GM12873 (cell line): ENCODE results near the gene TNS4.

Experiments used
- TF ChIP-seq, protein P1 (sequence below): IDR thresholded peaks from 2 replicates; pipeline ENCODE4 v1.5.1; 2012; ENCODE audit warnings: low read depth, mild to moderate bottlenecking, moderate library complexity, low read length, control low read depth; ENCODE audit not compliant: insufficient read depth; ENCODE audit errors: missing control alignments

Gene TNS4

DNA sequence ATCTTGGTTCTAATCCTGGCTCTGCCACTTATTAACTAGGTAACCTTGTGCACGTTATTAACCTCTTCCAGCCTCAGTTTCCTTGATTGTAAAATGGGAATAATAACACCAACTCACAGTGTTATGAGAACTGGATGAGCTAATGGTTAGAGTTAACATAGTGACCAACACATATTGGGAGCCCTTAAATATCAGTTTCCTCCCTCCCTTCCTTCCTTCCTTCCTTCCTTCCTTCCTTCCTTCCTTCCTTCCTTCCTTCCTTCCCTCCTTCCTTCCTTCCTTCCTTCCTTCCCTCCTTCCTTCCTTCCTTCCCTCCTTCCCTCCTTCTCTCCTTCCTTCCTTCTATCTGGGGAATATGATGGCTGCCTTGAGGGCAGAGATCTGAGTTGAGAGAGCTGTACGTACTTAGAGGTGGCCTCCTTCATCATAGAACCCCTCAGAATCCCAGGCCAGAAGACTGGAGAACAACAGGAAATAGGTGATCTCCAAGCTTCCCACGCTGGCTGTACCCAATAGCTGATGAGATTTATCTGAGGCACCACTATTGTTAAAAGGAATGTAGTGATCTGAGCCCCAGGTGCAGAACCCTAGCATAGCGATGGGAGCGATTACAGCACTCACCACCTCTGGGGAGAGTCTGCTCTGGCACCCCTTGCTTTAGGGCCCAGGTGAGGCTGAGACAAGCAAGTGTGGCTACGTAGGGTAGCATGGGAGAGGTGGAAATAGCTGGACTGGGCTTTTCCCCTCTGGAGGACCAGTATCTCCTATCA, 37.7 kb upstream of the TNS4 start:
- TF ChIP-seq, protein P1, sequence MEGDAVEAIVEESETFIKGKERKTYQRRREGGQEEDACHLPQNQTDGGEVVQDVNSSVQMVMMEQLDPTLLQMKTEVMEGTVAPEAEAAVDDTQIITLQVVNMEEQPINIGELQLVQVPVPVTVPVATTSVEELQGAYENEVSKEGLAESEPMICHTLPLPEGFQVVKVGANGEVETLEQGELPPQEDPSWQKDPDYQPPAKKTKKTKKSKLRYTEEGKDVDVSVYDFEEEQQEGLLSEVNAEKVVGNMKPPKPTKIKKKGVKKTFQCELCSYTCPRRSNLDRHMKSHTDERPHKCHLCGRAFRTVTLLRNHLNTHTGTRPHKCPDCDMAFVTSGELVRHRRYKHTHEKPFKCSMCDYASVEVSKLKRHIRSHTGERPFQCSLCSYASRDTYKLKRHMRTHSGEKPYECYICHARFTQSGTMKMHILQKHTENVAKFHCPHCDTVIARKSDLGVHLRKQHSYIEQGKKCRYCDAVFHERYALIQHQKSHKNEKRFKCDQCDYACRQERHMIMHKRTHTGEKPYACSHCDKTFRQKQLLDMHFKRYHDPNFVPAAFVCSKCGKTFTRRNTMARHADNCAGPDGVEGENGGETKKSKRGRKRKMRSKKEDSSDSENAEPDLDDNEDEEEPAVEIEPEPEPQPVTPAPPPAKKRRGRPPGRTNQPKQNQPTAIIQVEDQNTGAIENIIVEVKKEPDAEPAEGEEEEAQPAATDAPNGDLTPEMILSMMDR = no peak

DNA sequence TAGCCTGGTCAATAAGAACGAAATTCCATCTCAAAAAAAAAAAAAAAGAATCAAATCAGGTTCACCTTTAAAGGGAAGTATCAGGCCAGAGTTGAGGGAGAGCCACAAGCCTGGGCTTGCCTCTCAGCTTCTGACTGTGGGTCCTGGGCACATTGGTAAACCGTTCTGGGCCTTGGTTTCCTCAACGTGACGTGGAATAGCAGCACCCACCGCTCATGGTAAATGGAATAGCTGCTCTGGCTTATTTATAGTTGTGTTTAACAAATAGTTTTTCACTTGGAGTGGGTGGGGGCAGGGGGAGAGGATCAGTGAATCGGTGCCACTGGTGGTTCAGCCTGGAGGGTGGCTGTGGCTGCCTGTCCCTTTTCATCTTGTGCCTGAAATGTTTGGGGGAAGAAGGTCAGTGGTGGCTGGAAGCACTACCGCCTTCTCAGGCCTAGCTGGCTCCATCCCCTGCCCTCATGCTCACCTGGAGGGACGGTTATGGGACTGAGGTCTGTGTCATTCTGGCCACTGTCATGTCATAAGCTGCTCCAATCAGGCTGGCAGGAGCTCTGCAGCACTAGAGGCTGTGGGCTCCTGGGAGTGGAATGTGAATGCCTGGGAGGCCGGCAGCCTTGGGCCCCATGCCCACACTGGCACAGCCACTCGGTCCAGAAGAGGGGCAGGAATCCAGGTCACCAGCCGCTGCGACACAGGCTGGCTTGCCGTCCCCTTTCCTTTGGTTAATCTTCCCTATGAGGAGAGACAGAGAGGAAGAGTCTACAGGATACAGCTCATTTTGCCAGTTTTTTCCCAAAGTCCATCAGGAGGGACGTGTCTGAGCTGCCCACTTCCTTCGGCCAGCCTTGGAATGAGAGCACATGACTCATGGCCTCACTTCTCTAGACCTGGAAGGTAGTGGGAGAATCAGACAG, 36.9 kb upstream of the TNS4 start:
- TF ChIP-seq, protein P1 = no peak

DNA sequence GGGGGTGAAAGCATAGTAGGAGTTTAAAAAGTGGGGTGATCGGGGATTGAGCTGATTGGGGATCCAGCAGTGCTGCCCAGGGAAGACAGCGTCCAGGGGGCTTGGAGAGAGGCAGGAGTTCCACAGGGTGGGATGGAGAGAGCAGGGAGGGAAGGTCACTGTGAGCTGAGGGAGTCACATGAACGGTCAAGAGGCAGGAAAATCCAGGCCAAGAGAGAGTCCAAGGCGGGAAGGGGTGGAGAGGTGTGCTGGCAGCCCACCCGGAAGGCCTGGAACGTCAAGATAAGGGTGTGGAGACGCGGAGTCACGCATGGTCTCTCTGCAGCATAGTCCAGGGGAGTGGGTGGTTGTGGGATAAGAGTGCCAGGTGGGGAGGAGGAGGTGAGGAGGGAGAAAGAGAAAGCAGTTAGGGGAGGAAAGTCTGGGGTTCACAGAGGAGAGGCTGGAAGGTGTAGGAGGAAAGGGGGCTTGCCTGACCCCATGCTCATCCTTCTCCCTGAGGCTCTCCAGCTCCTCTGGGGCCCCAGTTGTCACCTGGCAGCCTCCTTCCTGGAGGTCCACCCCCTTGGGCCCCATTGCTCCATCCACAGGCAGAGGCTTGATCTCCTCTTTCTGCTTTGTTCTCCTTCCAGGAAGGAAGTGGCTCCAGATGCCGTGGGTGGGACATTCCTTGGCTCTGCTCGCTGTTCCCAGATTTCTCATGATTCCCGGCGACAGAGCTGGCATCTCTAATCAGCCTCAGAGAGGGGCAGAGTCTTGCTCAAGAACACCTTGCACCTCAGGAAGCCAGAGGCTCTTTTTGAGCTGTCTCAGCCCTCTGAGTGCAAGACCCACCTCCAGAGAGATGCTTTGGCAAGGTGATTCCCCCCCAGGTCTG, 35.1 kb upstream of the TNS4 start:
- TF ChIP-seq, protein P1 = no peak

DNA sequence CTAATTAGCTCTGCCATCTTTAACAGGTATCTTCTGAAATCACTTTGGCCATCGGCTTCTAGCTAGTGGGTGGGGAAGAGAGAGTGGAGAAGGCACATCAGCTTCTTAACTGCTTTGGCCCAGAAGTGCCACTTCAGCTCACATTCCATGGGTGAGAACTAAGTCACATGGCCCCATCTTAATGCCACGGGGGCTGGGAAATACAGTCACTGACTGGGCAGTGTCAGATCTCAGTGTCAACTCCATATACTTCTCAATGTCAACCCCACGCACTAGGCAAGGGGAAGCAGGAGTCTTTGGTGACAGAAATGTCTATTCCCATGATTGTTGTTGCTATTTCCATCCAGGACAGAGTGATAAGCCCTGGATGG, 34.5 kb upstream of the TNS4 start:
- TF ChIP-seq, protein P1 = no peak

DNA sequence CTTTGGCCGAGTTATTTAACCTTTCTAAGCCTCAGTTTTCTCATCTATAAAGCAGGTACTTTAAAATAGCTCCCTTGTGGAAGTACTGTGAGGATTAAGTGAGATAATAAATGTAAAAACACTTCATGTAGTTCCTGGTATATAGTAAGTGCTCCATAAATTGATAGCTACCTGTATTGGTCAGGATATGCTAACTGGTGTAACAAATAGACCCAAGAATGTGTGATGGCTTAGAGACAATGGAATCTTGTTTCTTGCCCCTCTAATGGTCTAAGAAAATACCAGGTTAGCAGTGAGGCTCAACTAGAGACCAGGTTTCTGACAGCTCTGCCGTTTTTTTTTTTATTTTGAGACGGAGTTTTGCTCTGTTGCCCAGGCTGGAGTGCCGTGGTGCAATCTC, 34.0 kb upstream of the TNS4 start:
- TF ChIP-seq, protein P1 = no peak

DNA sequence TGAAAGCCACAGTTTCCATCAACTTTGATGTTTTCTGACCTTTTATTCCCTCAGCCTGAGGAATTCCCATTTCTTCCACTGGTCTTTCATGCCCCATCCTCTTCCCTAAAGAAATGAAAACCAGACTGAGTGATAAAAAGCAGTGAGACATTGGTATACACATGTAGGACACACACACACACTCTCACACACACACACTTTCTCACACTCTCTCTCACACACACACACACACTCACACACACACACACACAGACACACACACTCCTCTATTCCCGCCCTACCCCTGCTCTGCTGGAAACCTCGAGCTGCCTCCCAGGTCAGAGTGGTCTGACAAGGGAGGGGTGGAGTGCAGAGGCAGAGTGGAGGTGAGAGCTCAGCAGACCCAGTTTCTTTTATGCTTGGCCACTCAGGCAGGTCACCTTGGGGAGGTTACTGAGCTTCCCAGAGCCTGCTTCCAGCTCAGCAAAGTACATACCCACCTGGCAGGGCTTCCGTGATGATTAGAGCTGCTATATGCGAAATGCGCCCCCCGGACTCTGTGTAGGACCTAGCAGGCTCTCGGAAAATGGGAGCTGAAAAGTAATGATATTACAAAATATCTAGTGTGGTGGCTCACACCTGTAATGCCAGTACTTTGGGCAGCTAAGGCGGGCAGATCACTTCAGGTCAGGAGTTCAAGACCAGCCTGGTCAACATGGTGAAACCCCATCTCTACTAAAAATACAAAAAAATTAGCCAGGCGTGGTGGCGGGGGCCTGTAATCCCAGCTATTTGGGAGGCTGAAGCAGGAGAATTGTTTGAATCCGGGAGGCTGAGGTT, 33.2 kb upstream of the TNS4 start:
- TF ChIP-seq, protein P1 = no peak
